Activated CD4-positive, CD25-positive, alpha-beta regulatory T cell treated with anti-CD3 and anti-CD28 coated beads, Interleukin-2, amount 50 U/mL, for 16 hours (primary cell): Measurements from ENCODE around the gene ZNF516.

ENCODE experiments used
- DNase-seq: peaks from one replicate; pipeline ENCODE4 v3.0.0-alpha.2; 2020; ENCODE audit warnings: low read depth, low spot score

The ZNF516 gene

GRCh38 chr18:76343938-76344569 is 151.0 kb downstream of the ZNF516 start:
- DNase-seq, result no peak

GRCh38 chr18:76340410-76340809 is 154.6 kb downstream of the ZNF516 start:
- DNase-seq, result no peak

- no peak for DNase-seq
Observed at GRCh38 chr18:76339246-76339620, 155.8 kb downstream of the ZNF516 start.

GRCh38 chr18:76338619-76339245 is 156.3 kb downstream of the ZNF516 start:
- DNase-seq, result no peak

GRCh38 chr18:76338088-76338487 is 157.0 kb downstream of the ZNF516 start:
- DNase-seq, result no peak

- no peak for DNase-seq
Observed at GRCh38 chr18:76335859-76336640, 159.0 kb downstream of the ZNF516 start.

- DNase-seq, result no peak
Observed at GRCh38 chr18:76328140-76328539, 166.9 kb downstream of the ZNF516 start.

- no peak for DNase-seq
Observed at GRCh38 chr18:76323891-76324290, 171.2 kb downstream of the ZNF516 start.

GRCh38 chr18:76322686-76323085 is 172.4 kb downstream of the ZNF516 start:
- DNase-seq, result no peak

GRCh38 chr18:76319366-76319765 is 175.7 kb downstream of the ZNF516 start:
- DNase-seq, result no peak

- DNase-seq, result no peak
Observed at GRCh38 chr18:76318607-76319006, 176.4 kb downstream of the ZNF516 start.

GRCh38 chr18:76317136-76317535 is 177.9 kb downstream of the ZNF516 start:
- no peak for DNase-seq

GRCh38 chr18:76315722-76316230 is 179.3 kb downstream of the ZNF516 start:
- DNase-seq, result no peak

GRCh38 chr18:76314496-76314895 is 180.5 kb downstream of the ZNF516 start:
- DNase-seq, result no peak

GRCh38 chr18:76314015-76314414 is 181.0 kb downstream of the ZNF516 start:
- DNase-seq, result no peak
